GM23338 (cell line): Measurements from ENCODE around the gene RBPJ. TPM values are rescaled to one million over a fixed set of nuclear protein-coding genes. Genes with fewer than 3 reads are reported as not detected.
A peak's percentile ranks its signal among the peaks of the same experiment; 100 is the strongest.

Source experiments
- ATAC-seq: fragments of 200-7000 bp; cut with Tn5 transposase; 3 replicates; pipeline ENCODE4 v1.9.1; 2020
- DNase-seq: peaks from one replicate; pipeline ENCODE4 v3.0.0-alpha.2; 2015; ENCODE audit warnings: low spot score
- H2AFZ ChIP-seq: fragments of 200-600 bp; sonication (generic); 2 replicates; pipeline ENCODE4 v1.8.0; 2016; ENCODE audit warnings: antibody characterized with exemption, mild to moderate bottlenecking, moderate library complexity
- H3F3A ChIP-seq: fragments of 200-600 bp; sonication (generic); replicated peaks from 2 replicates; pipeline ENCODE4 v1.8.0; 2017; ENCODE audit warnings: antibody characterized with exemption, mixed run types, low read depth
- H3K27ac ChIP-seq: fragments of 200-600 bp; sonication (generic); 2 replicates; pipeline ENCODE4 v1.6.1; 2016; ENCODE audit warnings: low read depth
- H3K27me3 ChIP-seq: fragments of 200-600 bp; sonication (generic); 2 replicates; pipeline ENCODE4 v1.8.0; 2016; ENCODE audit warnings: mild to moderate bottlenecking, mixed run types, moderate library complexity; ENCODE audit not compliant: insufficient read depth
- H3K36me3 ChIP-seq: fragments of 200-600 bp; sonication (generic); 2 replicates; pipeline ENCODE4 v1.8.0; 2016; ENCODE audit warnings: mild to moderate bottlenecking; ENCODE audit not compliant: insufficient read depth
- H3K4me1 ChIP-seq: fragments of 200-600 bp; sonication (generic); 2 replicates; pipeline ENCODE4 v1.8.0; 2016; ENCODE audit warnings: mild to moderate bottlenecking, moderate library complexity; ENCODE audit not compliant: insufficient read depth
- H3K4me2 ChIP-seq: fragments of 200-600 bp; sonication (generic); 2 replicates; pipeline ENCODE4 v1.7.1; 2017; ENCODE audit warnings: mixed run types
- H3K4me3 ChIP-seq: fragments of 200-600 bp; sonication (generic); 2 replicates; pipeline ENCODE4 v1.6.1; 2016; ENCODE audit warnings: mixed run types
- H3K79me2 ChIP-seq: fragments of 200-600 bp; sonication (generic); replicated peaks from 2 replicates; pipeline ENCODE4 v1.8.0; 2017; ENCODE audit warnings: mild to moderate bottlenecking; ENCODE audit not compliant: insufficient read depth
- H3K9me2 ChIP-seq: fragments of 200-600 bp; sonication (generic); 2 replicates; pipeline ENCODE4 v1.8.0; 2017; ENCODE audit not compliant: insufficient read depth
- H4K20me1 ChIP-seq: fragments of 200-600 bp; sonication (generic); replicated peaks from 2 replicates; pipeline ENCODE4 v1.8.0; 2017; ENCODE audit warnings: mild to moderate bottlenecking; ENCODE audit not compliant: insufficient read depth
- H3K27ac Mint-ChIP-seq: 2 replicates; pipeline ENCODE4 v1.8.0; 2020; ENCODE audit warnings: inconsistent platforms, mild to moderate bottlenecking, moderate library complexity, mixed read lengths
- H3K27me3 Mint-ChIP-seq: 3 replicates; pipeline ENCODE4 v1.8.0; 2022; ENCODE audit warnings: low read depth, mild to moderate bottlenecking, moderate library complexity, mixed read lengths, inconsistent platforms; ENCODE audit not compliant: insufficient read depth, poor library complexity
- H3K36me3 Mint-ChIP-seq: 3 replicates; pipeline ENCODE4 v1.8.0; 2021; ENCODE audit warnings: low read depth, mild to moderate bottlenecking, inconsistent platforms, moderate library complexity, mixed read lengths
- H3K4me1 Mint-ChIP-seq: 3 replicates; pipeline ENCODE4 v1.8.0; 2020; ENCODE audit warnings: mild to moderate bottlenecking, inconsistent platforms, mixed read lengths
- H3K4me3 Mint-ChIP-seq: 3 replicates; pipeline ENCODE4 v1.8.0; 2021; ENCODE audit warnings: moderate library complexity, mild to moderate bottlenecking, inconsistent platforms, mixed read lengths
- H3K9me3 Mint-ChIP-seq: 3 replicates; pipeline ENCODE4 v1.8.0; 2020; ENCODE audit warnings: moderate library complexity, mild to moderate bottlenecking, inconsistent platforms, mixed read lengths
- CREB1 ChIP-seq: fragments of 250-450 bp; sonication (Bioruptor Pico); IDR thresholded peaks from 2 replicates; pipeline ENCODE4 v1.5.0; 2020; ENCODE audit warnings: low read depth, mild to moderate bottlenecking, moderate library complexity
- EZH2 ChIP-seq: fragments of 200-600 bp; sonication (generic); IDR thresholded peaks from one replicate; pipeline ENCODE4 v1.8.0; 2017; ENCODE audit warnings: antibody characterized with exemption, mild to moderate bottlenecking, low read depth; ENCODE audit not compliant: unreplicated experiment
- JUNB ChIP-seq: IDR thresholded peaks from one replicate; pipeline ENCODE4 v1.6.1; 2016; ENCODE audit warnings: antibody characterized with exemption; ENCODE audit not compliant: unreplicated experiment
- NANOG ChIP-seq: IDR thresholded peaks from 2 replicates; pipeline ENCODE4 v1.6.1; 2016; ENCODE audit warnings: antibody characterized with exemption, borderline replicate concordance
- POLR2AphosphoS5 ChIP-seq: IDR thresholded peaks from 2 replicates; pipeline ENCODE4 v1.6.1; 2016; ENCODE audit warnings: antibody characterized with exemption, low read depth
- STAT1 ChIP-seq: IDR thresholded peaks from one replicate; pipeline ENCODE4 v1.6.1; 2016; ENCODE audit warnings: antibody characterized with exemption; ENCODE audit not compliant: unreplicated experiment
- ZNF114 ChIP-seq: fragments of 250-450 bp; sonication (Bioruptor Pico); IDR thresholded peaks from 2 replicates; pipeline ENCODE4 v1.5.0; 2020; ENCODE audit warnings: mild to moderate bottlenecking, moderate library complexity
- ZNF331 ChIP-seq: fragments of 250-450 bp; sonication (Bioruptor Pico); IDR thresholded peaks from 2 replicates; pipeline ENCODE4 v1.5.0; 2020; ENCODE audit warnings: low read depth, mild to moderate bottlenecking, moderate library complexity
- polyA plus RNA-seq: library from polyadenylated mRNA; unstranded; fragments of >200 nt; fragmentation: Nextera tagmentation; extraction: Ambion mirVana; gene quantifications from 2 replicates; pipeline ENCODE4 v1.2.1, GENCODE V29; 2016
- total RNA-seq: library from RNA; depleted of rRNA; stranded (reverse); fragments of >200 nt; shearing (Covaris generic); gene quantifications from 2 replicates; pipeline ENCODE4 v1.2.3, GENCODE V29; 2014
- TF ChIP-seq, protein P1 (sequence below): IDR thresholded peaks from 2 replicates; pipeline ENCODE4 v1.6.1; 2016; ENCODE audit warnings: antibody characterized with exemption
- TF ChIP-seq, protein P2 (sequence below), 2 experiments: fragments of 200-600 bp in 1 of 2; sonication (generic) in 1 of 2; conservative IDR thresholded peaks; 2 replicates each; pipeline versions ENCODE4 v1.5.1 to v1.6.1; 2016 to 2017; ENCODE audit warnings: antibody characterized with exemption in 2 of 2, low read depth in 2 of 2, mild to moderate bottlenecking in 2 of 2, moderate library complexity in 1 of 2
- TF ChIP-seq, protein P3 (sequence below): fragments of 250-450 bp; sonication (Bioruptor Pico); IDR thresholded peaks from 2 replicates; pipeline ENCODE4 v1.5.0; 2020; ENCODE audit warnings: mild to moderate bottlenecking, moderate library complexity

RBPJ gene
- total and polyA plus RNA-seq, 2 experiments from 2014 or later, result 212 to 457 TPM

DNA sequence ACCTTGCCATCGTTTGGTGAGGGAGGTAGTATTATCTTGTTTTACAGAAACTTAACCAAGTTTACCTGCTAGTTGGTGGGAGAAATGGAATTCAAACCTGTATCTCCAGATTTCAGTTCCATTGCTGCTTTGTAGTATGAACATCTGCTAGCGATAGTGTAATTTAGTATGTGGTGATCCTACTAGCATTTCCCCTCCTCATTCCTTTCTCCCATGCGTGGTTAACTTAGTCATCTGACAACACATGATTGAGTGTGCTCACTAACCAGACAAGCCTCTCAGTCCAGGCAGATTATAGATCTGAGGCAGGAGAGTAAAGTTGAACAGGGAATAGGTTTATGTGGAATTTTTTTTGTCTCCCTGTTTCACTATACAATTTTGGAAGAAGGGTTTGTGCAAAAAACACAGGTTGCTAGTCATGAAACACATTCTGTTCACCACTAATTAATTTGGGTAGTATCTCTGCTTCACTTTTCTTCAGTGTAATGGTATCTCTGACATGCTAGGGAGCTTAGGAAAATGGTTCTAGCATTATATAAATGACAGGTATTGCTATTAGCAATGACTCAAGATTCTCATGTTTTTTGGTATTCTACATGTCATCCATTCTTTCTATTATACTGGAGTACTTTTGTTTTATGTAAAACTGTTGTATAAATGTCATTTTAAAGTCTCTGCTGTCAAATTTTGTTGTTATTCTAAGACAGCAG lies 21.7 kb downstream of the RBPJ start:
- H3K4me1 ChIP-seq, result peaks cover 76% of the 10 kb centered on the region
- TF ChIP-seq, protein P1, sequence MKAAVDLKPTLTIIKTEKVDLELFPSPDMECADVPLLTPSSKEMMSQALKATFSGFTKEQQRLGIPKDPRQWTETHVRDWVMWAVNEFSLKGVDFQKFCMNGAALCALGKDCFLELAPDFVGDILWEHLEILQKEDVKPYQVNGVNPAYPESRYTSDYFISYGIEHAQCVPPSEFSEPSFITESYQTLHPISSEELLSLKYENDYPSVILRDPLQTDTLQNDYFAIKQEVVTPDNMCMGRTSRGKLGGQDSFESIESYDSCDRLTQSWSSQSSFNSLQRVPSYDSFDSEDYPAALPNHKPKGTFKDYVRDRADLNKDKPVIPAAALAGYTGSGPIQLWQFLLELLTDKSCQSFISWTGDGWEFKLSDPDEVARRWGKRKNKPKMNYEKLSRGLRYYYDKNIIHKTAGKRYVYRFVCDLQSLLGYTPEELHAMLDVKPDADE, result no peak
- TF ChIP-seq POLR2AphosphoS5, result no peak
- no peak for TF ChIP-seq ZNF331 (CRISPR knock-in tag)
- no peak for TF ChIP-seq NANOG
- TF ChIP-seq, protein P2, sequence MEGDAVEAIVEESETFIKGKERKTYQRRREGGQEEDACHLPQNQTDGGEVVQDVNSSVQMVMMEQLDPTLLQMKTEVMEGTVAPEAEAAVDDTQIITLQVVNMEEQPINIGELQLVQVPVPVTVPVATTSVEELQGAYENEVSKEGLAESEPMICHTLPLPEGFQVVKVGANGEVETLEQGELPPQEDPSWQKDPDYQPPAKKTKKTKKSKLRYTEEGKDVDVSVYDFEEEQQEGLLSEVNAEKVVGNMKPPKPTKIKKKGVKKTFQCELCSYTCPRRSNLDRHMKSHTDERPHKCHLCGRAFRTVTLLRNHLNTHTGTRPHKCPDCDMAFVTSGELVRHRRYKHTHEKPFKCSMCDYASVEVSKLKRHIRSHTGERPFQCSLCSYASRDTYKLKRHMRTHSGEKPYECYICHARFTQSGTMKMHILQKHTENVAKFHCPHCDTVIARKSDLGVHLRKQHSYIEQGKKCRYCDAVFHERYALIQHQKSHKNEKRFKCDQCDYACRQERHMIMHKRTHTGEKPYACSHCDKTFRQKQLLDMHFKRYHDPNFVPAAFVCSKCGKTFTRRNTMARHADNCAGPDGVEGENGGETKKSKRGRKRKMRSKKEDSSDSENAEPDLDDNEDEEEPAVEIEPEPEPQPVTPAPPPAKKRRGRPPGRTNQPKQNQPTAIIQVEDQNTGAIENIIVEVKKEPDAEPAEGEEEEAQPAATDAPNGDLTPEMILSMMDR (conservative IDR thresholded peaks at IDR 0.05; ENCODE audit: low read depth in 2 of 2), result no peak
- no peak for TF ChIP-seq ZNF114
- no peak for TF ChIP-seq JUNB
- TF ChIP-seq, protein P3, sequence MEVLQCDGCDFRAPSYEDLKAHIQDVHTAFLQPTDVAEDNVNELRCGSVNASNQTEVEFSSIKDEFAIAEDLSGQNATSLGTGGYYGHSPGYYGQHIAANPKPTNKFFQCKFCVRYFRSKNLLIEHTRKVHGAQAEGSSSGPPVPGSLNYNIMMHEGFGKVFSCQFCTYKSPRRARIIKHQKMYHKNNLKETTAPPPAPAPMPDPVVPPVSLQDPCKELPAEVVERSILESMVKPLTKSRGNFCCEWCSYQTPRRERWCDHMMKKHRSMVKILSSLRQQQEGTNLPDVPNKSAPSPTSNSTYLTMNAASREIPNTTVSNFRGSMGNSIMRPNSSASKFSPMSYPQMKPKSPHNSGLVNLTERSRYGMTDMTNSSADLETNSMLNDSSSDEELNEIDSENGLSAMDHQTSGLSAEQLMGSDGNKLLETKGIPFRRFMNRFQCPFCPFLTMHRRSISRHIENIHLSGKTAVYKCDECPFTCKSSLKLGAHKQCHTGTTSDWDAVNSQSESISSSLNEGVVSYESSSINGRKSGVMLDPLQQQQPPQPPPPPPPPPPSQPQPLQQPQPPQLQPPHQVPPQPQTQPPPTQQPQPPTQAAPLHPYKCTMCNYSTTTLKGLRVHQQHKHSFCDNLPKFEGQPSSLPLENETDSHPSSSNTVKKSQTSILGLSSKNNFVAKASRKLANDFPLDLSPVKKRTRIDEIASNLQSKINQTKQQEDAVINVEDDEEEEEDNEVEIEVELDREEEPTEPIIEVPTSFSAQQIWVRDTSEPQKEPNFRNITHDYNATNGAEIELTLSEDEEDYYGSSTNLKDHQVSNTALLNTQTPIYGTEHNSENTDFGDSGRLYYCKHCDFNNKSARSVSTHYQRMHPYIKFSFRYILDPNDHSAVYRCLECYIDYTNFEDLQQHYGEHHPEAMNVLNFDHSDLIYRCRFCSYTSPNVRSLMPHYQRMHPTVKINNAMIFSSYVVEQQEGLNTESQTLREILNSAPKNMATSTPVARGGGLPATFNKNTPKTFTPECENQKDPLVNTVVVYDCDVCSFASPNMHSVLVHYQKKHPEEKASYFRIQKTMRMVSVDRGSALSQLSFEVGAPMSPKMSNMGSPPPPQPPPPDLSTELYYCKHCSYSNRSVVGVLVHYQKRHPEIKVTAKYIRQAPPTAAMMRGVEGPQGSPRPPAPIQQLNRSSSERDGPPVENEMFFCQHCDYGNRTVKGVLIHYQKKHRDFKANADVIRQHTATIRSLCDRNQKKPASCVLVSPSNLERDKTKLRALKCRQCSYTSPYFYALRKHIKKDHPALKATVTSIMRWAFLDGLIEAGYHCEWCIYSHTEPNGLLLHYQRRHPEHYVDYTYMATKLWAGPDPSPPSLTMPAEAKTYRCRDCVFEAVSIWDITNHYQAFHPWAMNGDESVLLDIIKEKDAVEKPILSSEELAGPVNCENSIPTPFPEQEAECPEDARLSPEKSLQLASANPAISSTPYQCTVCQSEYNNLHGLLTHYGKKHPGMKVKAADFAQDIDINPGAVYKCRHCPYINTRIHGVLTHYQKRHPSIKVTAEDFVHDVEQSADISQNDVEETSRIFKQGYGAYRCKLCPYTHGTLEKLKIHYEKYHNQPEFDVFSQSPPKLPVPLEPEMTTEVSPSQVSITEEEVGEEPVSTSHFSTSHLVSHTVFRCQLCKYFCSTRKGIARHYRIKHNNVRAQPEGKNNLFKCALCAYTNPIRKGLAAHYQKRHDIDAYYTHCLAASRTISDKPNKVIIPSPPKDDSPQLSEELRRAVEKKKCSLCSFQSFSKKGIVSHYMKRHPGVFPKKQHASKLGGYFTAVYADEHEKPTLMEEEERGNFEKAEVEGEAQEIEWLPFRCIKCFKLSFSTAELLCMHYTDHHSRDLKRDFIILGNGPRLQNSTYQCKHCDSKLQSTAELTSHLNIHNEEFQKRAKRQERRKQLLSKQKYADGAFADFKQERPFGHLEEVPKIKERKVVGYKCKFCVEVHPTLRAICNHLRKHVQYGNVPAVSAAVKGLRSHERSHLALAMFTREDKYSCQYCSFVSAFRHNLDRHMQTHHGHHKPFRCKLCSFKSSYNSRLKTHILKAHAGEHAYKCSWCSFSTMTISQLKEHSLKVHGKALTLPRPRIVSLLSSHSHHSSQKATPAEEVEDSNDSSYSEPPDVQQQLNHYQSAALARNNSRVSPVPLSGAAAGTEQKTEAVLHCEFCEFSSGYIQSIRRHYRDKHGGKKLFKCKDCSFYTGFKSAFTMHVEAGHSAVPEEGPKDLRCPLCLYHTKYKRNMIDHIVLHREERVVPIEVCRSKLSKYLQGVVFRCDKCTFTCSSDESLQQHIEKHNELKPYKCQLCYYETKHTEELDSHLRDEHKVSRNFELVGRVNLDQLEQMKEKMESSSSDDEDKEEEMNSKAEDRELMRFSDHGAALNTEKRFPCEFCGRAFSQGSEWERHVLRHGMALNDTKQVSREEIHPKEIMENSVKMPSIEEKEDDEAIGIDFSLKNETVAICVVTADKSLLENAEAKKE (CRISPR knock-in tag), result no peak
- no peak for TF ChIP-seq STAT1
- no peak for TF ChIP-seq CREB1
- no peak for TF ChIP-seq EZH2
- no peaks in the 10 kb centered on the region; the same call in 1 of the 2 replicates for H3F3A ChIP-seq
- H3K27ac ChIP-seq, result peak overlapping the region; percentile 79
- H3K4me3 ChIP-seq, result no peak overlapping the region
- H3K27me3 Mint-ChIP-seq, result no peaks in the 10 kb centered on the region
- peaks cover 80% of the 10 kb centered on the region for H4K20me1 ChIP-seq
- no peaks in the 10 kb centered on the region for H3K9me3 Mint-ChIP-seq
- ATAC-seq (no peak), DNase-seq (no peak)
- no peaks in the 10 kb centered on the region for H3K9me2 ChIP-seq
- no peak overlapping the region for H2AFZ ChIP-seq
- no peaks in the 10 kb centered on the region for H3K27me3 ChIP-seq
- no peak overlapping the region for H3K4me3 Mint-ChIP-seq
- H3K79me2 ChIP-seq, result peaks cover 100% of the 10 kb centered on the region
- H3K27ac Mint-ChIP-seq, result no peak overlapping the region
- no peak overlapping the region for H3K4me2 ChIP-seq
- peaks cover 51% of the 10 kb centered on the region for H3K4me1 Mint-ChIP-seq
- no peaks in the 10 kb centered on the region for H3K36me3 ChIP-seq
- peaks cover 4% of the 10 kb centered on the region; the same call in 1 of the 3 replicates for H3K36me3 Mint-ChIP-seq
